GM18505 (cell line): ENCODE results near the gene ZAR1.

Experiments
- ATAC-seq: cut with Tn5 transposase; IDR thresholded peaks from one replicate; pipeline ENCODE4 v1.9.1; 2021; ENCODE audit not compliant: unreplicated experiment
- POLR2A ChIP-seq: IDR thresholded peaks from 4 replicates; pipeline ENCODE4 v1.6.1; 2011; ENCODE audit warnings: borderline replicate concordance; ENCODE audit not compliant: insufficient read depth, insufficient read length; ENCODE audit errors: extremely low read depth

The ZAR1 gene

GRCh38 chr4:48475770-48476169 lies 14.3 kb upstream of the ZAR1 start:
- no peak for TF ChIP-seq POLR2A
- ATAC-seq: no peak

- no peak for TF ChIP-seq POLR2A
- no peak for ATAC-seq
These were observed 11.8 kb upstream of the ZAR1 start for GRCh38 chr4:48478273-48478672.

- ATAC-seq: no peak
- TF ChIP-seq POLR2A: no peak
These were observed 8.5 kb upstream of the ZAR1 start for GRCh38 chr4:48481581-48481980.

- no peak for ATAC-seq
- no peak for TF ChIP-seq POLR2A
These were observed 6.9 kb upstream of the ZAR1 start, which contains the start of gene SLC10A4 for GRCh38 chr4:48483006-48483776. Gene SLC10A4 (plus strand): TSS chr4:48483343. CDS start chr4:48483562, 219 bp downstream.

GRCh38 chr4:48483777-48484493 lies 6.1 kb upstream of the ZAR1 start:
- no peak for TF ChIP-seq POLR2A
- ATAC-seq: no peak

GRCh38 chr4:48484494-48485168 lies 5.4 kb upstream of the ZAR1 start:
- no peak for ATAC-seq

GRCh38 chr4:48489683-48490011 lies 405 bp upstream of the ZAR1 start:
- no peak for ATAC-seq
- TF ChIP-seq POLR2A: no peak

More at GRCh38 chr4:48484494-48485168, 5.4 kb upstream of the ZAR1 start:
- no peak for TF ChIP-seq POLR2A

- ATAC-seq: no peak
- no peak for TF ChIP-seq POLR2A
These were observed 845 bp downstream of the ZAR1 start for GRCh38 chr4:48490680-48491513.

GRCh38 chr4:48491514-48492176 lies 1.6 kb downstream of the ZAR1 start:
- no peak for TF ChIP-seq POLR2A
- no peak for ATAC-seq

- no peak for TF ChIP-seq POLR2A
- no peak for ATAC-seq
These were observed 3.5 kb downstream of the ZAR1 start for GRCh38 chr4:48493452-48494100.

GRCh38 chr4:48495941-48496340 lies 5.9 kb downstream of the ZAR1 start:
- no peak for TF ChIP-seq POLR2A
- ATAC-seq: no peak

- no peak for TF ChIP-seq POLR2A
- no peak for ATAC-seq
These were observed 8.8 kb downstream of the ZAR1 start for GRCh38 chr4:48498895-48499294.
